Karpas-422 (cell line): ENCODE measurements around the gene ZFP90. TPM values are rescaled to one million over a fixed set of nuclear protein-coding genes. Genes with fewer than 3 reads are reported as not detected.

Experiments used
- DNase-seq: peaks from one replicate; pipeline ENCODE4 v3.0.0-alpha.2; 2015
- H2AFZ ChIP-seq: fragments of 200-600 bp; sonication (generic); 2 replicates; pipeline ENCODE4 v1.6.1; 2014; ENCODE audit warnings: antibody characterized with exemption, low read length, mixed read lengths
- H3K27ac ChIP-seq: fragments of 200-600 bp; sonication (generic); 2 replicates; pipeline ENCODE4 v1.5.1; 2014; ENCODE audit warnings: mild to moderate bottlenecking, low read length, moderate library complexity
- H3K27me3 ChIP-seq: fragments of 200-600 bp; sonication (generic); 2 replicates; pipeline ENCODE4 v1.6.1; 2014; ENCODE audit warnings: low read length, mixed read lengths
- H3K36me3 ChIP-seq: fragments of 200-600 bp; sonication (generic); 2 replicates; pipeline ENCODE4 v1.6.1; 2014; ENCODE audit warnings: low read length, mixed read lengths; ENCODE audit not compliant: insufficient read depth
- H3K4me1 ChIP-seq: fragments of 200-600 bp; sonication (generic); 2 replicates; pipeline ENCODE4 v1.6.1; 2014; ENCODE audit warnings: mild to moderate bottlenecking, low read length, mixed read lengths
- H3K4me2 ChIP-seq: fragments of 200-600 bp; sonication (generic); 2 replicates; pipeline ENCODE4 v1.6.1; 2014; ENCODE audit warnings: low read length, low read depth, mild to moderate bottlenecking; ENCODE audit not compliant: poor library complexity, severe bottlenecking
- H3K4me3 ChIP-seq: fragments of 200-600 bp; sonication (generic); 2 replicates; pipeline ENCODE4 v1.5.1; 2014; ENCODE audit warnings: mild to moderate bottlenecking, antibody characterized with exemption, low read length, mixed read lengths
- H3K79me2 ChIP-seq: fragments of 200-600 bp; sonication (generic); 2 replicates; pipeline ENCODE4 v1.6.1; 2014; ENCODE audit warnings: mild to moderate bottlenecking, low read length, mixed read lengths
- H3K9ac ChIP-seq: fragments of 200-600 bp; sonication (generic); 2 replicates; pipeline ENCODE4 v1.6.0; 2014; ENCODE audit warnings: low read length
- H3K9me2 ChIP-seq: fragments of 200-600 bp; sonication (generic), shearing (Covaris generic); replicated peaks from 2 replicates; pipeline ENCODE4 v1.6.0; 2014; ENCODE audit warnings: mild to moderate bottlenecking, low read length, moderate library complexity; ENCODE audit not compliant: insufficient read depth
- H3K9me3 ChIP-seq: fragments of 300-700, 200-600 bp; sonication (generic); 2 replicates; pipeline ENCODE4 v1.6.1; 2014; ENCODE audit warnings: low read length, mixed read lengths
- H4K20me1 ChIP-seq: fragments of 200-600 bp; sonication (generic); 2 replicates; pipeline ENCODE4 v1.6.1; 2014; ENCODE audit warnings: mild to moderate bottlenecking, antibody characterized with exemption, low read length, low read depth; ENCODE audit not compliant: insufficient read depth
- total RNA-seq: library from RNA; depleted of rRNA; stranded (reverse); fragments of >200 nt; shearing (Covaris generic); gene quantifications from 2 replicates; pipeline ENCODE4 v1.2.3, GENCODE V29; 2014; ENCODE audit warnings: low replicate concordance

The ZFP90 gene
- total RNA-seq, 1 experiment from 2014 or later = 34.8 TPM

DNA sequence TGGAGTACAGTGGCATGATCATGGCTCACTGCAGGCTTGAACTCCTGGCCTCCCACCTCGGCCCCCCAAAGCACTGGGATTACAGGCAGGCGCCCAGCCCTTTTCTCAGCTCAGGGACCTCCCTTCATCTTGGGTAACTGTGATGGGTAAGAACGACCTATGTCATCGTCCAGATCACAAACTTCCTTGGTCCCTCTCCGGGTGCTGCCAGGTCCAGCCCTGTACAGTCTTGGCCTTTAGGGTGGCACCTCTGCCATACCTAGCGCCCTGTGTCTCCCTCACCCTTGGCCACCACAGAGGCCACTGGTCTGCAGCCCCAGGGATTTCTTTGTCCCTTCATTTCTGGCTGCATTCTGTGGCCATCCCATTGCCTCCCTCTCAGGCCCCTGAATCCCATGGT lies 29.7 kb upstream of the ZFP90 start:
- H3K4me2 ChIP-seq = no peak overlapping the region
- no peaks in the 10 kb centered on the region for H4K20me1 ChIP-seq
- no peak overlapping the region for H3K27ac ChIP-seq
- no peak overlapping the region for H3K4me3 ChIP-seq
- H3K9me2 ChIP-seq = no peaks in the 10 kb centered on the region
- no peaks in the 10 kb centered on the region for H3K79me2 ChIP-seq
- H3K9me3 ChIP-seq = no peaks in the 10 kb centered on the region
- H3K4me1 ChIP-seq = peaks cover 9% of the 10 kb centered on the region
- no peak for DNase-seq
- no peaks in the 10 kb centered on the region for H3K36me3 ChIP-seq
- no peak overlapping the region for H2AFZ ChIP-seq
- no peak overlapping the region for H3K9ac ChIP-seq
- H3K27me3 ChIP-seq = no peaks in the 10 kb centered on the region

DNA sequence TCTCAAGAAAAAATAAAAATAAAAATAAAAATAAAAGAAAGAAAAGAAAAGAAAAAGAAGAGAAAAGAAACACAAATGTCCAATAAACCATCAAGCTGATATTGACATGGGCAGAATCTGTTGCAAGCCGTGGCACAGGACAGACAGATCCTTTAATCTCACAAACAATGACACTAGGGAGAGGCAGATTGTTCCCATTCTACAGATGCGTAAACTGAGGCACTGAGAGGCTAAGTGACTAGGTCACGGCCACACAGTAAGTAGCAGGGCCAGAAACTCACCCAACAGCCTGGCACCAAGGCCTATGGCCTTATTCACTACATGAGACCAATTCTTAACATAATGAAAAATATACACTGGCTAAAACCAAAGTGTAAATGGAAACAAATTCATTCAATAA lies 28.3 kb upstream of the ZFP90 start:
- Histone ChIP-seq H3K36me3 (no peaks in the 10 kb centered on the region), H3K27ac (no peak overlapping the region), H3K9me2 (no peaks in the 10 kb centered on the region), H2AFZ (no peak overlapping the region), H3K9me3 (no peaks in the 10 kb centered on the region), H3K27me3 (no peaks in the 10 kb centered on the region), H3K9ac (no peak overlapping the region), H3K4me3 (no peak overlapping the region), H3K79me2 (no peaks in the 10 kb centered on the region), H4K20me1 (no peaks in the 10 kb centered on the region), H3K4me2 (no peak overlapping the region), H3K4me1 (peaks cover 9% of the 10 kb centered on the region)
- no peak for DNase-seq

DNA sequence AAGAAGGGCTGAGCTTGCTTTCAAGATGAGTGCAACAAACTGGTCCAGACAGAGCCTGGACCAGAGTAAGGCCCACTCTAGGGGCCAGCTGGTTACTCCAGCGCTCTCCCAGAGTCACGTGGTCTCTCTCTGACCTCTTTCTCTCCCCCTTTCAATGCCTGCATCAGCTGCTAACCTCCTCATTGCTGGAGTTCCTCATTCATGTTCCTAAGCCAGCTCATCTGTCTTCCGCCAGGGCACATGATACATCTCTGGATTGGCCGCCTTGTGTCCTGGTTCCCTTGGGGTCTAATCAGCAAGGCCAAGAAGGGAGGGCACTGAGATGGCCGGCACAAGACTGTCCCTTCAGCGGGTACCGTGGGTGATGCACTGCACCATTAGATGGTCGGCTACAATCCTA lies 26.9 kb upstream of the ZFP90 start:
- Histone ChIP-seq H3K9me3 (no peaks in the 10 kb centered on the region), H3K9ac (no peak overlapping the region), H3K27me3 (no peaks in the 10 kb centered on the region), H3K9me2 (no peaks in the 10 kb centered on the region), H4K20me1 (no peaks in the 10 kb centered on the region), H3K79me2 (no peaks in the 10 kb centered on the region), H3K4me3 (no peak overlapping the region), H2AFZ (no peak overlapping the region), H3K4me1 (peaks cover 14% of the 10 kb centered on the region), H3K36me3 (no peaks in the 10 kb centered on the region), H3K27ac (no peak overlapping the region), H3K4me2 (no peak overlapping the region)
- no peak for DNase-seq

DNA sequence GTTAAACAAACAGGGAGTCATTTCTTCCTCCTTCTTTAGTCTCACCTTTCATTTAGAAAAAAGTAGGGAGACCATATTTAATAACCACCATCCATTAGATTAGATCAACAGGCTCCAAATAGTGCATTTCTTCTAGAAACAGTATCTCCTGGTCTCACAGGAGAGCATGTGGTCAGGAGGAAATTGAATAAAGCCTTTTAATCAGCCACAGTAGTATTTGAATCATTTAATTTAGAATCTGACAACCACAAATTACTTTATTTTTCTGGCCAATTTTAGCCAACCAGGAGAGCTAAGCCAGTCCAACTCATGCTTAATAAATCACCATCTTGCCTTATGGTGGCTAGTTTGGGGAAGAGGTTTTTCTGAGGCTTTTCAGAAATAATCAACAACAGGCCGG lies 26.3 kb upstream of the ZFP90 start:
- Histone ChIP-seq H3K9ac (no peak overlapping the region), H3K27me3 (no peaks in the 10 kb centered on the region), H3K4me2 (no peak overlapping the region), H3K27ac (no peak overlapping the region), H3K36me3 (no peaks in the 10 kb centered on the region), H4K20me1 (no peaks in the 10 kb centered on the region), H3K9me3 (no peaks in the 10 kb centered on the region), H3K4me3 (no peak overlapping the region), H2AFZ (no peak overlapping the region), H3K4me1 (peaks cover 19% of the 10 kb centered on the region), H3K9me2 (no peaks in the 10 kb centered on the region), H3K79me2 (no peaks in the 10 kb centered on the region)
- no peak for DNase-seq

DNA sequence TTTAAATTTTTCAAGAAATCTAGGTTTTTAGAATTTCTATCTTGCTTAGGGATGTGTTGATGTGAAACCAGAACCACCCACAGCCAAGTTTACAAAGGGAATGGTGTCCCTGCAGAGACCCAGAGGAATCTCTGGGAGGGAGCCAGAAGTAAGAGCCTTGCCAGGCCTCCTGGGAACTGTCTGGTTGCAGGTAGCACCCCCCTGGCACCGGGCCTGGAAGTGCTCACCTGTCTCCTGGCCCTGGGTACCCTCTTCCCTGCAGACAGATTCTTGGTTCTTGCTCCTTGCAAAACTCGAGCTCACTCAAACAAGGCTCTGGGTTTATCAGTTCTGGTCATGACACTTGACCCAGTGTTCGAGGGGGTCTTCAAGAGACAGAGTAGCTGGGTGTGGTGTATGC lies 24.6 kb upstream of the ZFP90 start:
- no peak for DNase-seq
- no peaks in the 10 kb centered on the region for H4K20me1 ChIP-seq

DNA sequence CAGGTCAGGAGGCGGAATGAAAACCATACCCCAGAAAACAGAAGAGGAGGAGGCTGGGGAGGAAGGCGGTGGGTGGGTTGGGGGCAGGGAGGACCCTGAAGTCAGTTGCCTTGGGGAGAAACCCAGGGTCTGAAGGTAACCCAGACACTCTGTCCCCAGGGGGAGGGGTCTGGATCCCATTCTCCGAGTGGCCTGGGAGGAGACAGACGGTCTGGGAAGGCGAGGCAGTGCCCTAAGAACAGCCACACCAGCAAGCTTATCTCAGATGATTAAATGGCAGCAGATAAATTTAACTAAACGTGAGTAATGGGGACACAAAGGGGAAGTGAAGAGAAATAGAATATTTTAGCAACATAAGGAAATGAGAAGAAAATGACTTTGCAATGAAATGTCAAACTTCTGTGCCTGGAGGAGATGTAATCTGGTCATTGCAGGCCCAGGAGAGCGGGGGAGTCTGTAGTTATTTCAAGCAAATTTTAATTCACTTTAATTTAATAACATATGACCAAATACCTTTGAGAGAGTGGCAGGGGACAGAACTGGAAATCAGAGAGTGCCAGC lies 21.4 kb upstream of the ZFP90 start:
- H3K4me1 ChIP-seq = peaks cover 42% of the 10 kb centered on the region
- H3K27ac ChIP-seq = peak overlapping the region; percentile 95
- peak overlapping the region; percentile 45 for H3K4me3 ChIP-seq
- no peak overlapping the region for H2AFZ ChIP-seq
- H3K36me3 ChIP-seq = no peaks in the 10 kb centered on the region
- H3K4me2 ChIP-seq = peak overlapping the region; percentile 71
- peak overlapping the region; percentile 49 for H3K9ac ChIP-seq
- peak; percentile 95 for DNase-seq
- H3K27me3 ChIP-seq = no peaks in the 10 kb centered on the region
- no peaks in the 10 kb centered on the region for H3K9me2 ChIP-seq
- H4K20me1 ChIP-seq = no peaks in the 10 kb centered on the region
- H3K79me2 ChIP-seq = no peaks in the 10 kb centered on the region
- H3K9me3 ChIP-seq = no peaks in the 10 kb centered on the region

More for the DNA sequence above, 24.6 kb upstream of the ZFP90 start:
- H3K9me2 ChIP-seq = no peaks in the 10 kb centered on the region
- no peak overlapping the region for H3K9ac ChIP-seq
- no peaks in the 10 kb centered on the region for H3K9me3 ChIP-seq
- H3K36me3 ChIP-seq = no peaks in the 10 kb centered on the region
- H3K79me2 ChIP-seq = no peaks in the 10 kb centered on the region
- no peak overlapping the region for H3K4me2 ChIP-seq
- H2AFZ ChIP-seq = no peak overlapping the region
- peaks cover 37% of the 10 kb centered on the region for H3K4me1 ChIP-seq
- H3K27me3 ChIP-seq = no peaks in the 10 kb centered on the region
- no peak overlapping the region for H3K27ac ChIP-seq
- no peak overlapping the region for H3K4me3 ChIP-seq

DNA sequence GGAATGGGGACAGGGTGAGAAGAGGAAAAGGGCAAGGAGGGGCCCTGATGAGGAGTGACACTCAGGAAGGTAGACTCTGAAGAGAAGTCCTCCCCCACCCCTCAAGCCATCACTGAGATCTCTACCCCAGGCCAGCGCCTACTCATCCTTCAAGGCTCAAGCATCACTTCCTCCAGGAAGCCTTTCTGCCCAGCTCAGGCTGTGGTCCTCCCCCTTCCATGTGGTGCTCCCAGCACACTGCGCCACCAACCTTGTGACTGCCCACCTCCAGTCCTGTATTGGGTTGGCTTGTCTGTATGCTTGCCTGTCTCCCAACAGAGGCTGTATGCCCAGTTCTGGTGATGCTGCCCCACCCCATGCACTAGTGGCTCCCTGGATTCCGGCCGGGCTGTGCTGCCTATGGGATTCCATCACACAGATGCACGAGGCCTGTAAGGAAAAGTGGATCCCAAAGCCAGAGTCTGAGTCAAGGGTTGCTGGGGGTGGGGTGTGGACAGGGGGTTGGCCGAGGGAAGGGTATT lies 19.8 kb upstream of the ZFP90 start:
- Histone ChIP-seq H2AFZ (no peak overlapping the region), H3K4me2 (peak overlapping the region; percentile 71), H3K27me3 (no peaks in the 10 kb centered on the region), H4K20me1 (no peaks in the 10 kb centered on the region), H3K9ac (peak overlapping the region; percentile 32; the same call in 1 of the 2 replicates), H3K27ac (peak overlapping the region; percentile 95), H3K9me3 (no peaks in the 10 kb centered on the region), H3K36me3 (no peaks in the 10 kb centered on the region), H3K9me2 (no peaks in the 10 kb centered on the region), H3K4me1 (peaks cover 40% of the 10 kb centered on the region), H3K4me3 (no peak overlapping the region), H3K79me2 (no peaks in the 10 kb centered on the region)
- no peak for DNase-seq

DNA sequence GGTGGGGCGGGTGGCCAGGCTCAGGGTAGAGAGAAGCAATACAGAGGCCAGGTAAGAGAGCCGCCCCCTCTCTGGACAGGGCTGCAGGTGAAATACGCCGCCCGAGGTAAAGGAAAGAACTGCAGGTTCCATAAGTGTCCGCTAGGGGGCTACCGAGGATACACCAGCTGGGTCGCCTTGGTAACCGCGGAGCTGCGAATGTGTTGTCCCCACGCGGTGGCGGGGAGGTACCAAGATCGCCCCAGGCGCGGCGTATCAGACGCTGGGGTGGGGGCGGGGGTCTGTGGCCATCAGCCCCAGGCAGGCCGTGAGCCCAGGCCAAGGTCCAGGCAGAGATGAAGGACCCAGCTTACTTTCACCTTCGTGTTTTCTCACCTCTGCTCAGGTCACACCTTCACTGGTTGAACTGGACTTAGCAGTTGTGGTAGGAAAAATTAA lies 18.4 kb upstream of the ZFP90 start:
- Histone ChIP-seq H3K36me3 (no peaks in the 10 kb centered on the region), H3K9ac (0 out of 2 replicates have a peak overlapping the region, but pooled peaks have one; percentile 12), H3K79me2 (no peaks in the 10 kb centered on the region), H3K4me2 (peak overlapping the region; percentile 52), H3K27me3 (no peaks in the 10 kb centered on the region), H4K20me1 (no peaks in the 10 kb centered on the region), H3K9me2 (no peaks in the 10 kb centered on the region), H3K4me3 (peak overlapping the region; percentile 18; the same call in 1 of the 2 replicates), H3K27ac (no peak overlapping the region), H3K4me1 (peaks cover 40% of the 10 kb centered on the region), H3K9me3 (no peaks in the 10 kb centered on the region), H2AFZ (no peak overlapping the region)
- peak; percentile 97 for DNase-seq
